GM13977 (cell line): ENCODE results near the gene STX1B.

Experiments
- DNase-seq: peaks from one replicate; pipeline ENCODE4 v3.0.0; 2012; ENCODE audit warnings: low spot score
- CTCF ChIP-seq: IDR thresholded peaks from 2 replicates; pipeline ENCODE4 v1.5.1; 2012; ENCODE audit warnings: mild to moderate bottlenecking, control low read depth; ENCODE audit not compliant: insufficient read depth; ENCODE audit errors: extremely low read depth, missing control alignments
- in situ Hi-C: fragments of 300-500 bp; cut with MboI; formaldehyde crosslinking; loops from one replicate; pipeline ENCODE4 v1.12.0; 2022; ENCODE audit warnings: low sequenced_read_pairs, low pct_unique_long_range_greater_than_20kb, mixed read lengths, inconsistent platforms; ENCODE audit not compliant: unreplicated experiment

STX1B gene

GRCh38 chr16:31010585-31011325 lies at the start of gene STX1B:
Gene STX1B, minus strand, starts transcription at chr16:31010638. Its CDS starts 242 bp downstream, at chr16:31010396.
- DNase-seq: no peak
- TF ChIP-seq CTCF: no peak
- in situ Hi-C loops: no loop called here

GRCh38 chr16:31055613-31056012 lies 45.2 kb upstream of the STX1B start:
- DNase-seq: no peak
- TF ChIP-seq CTCF: no peak
- in situ Hi-C loops: no loop called here

GRCh38 chr16:31052114-31052513 lies 41.7 kb upstream of the STX1B start:
- in situ Hi-C loops: no loop called here
- no peak for DNase-seq
- TF ChIP-seq CTCF: no peak

GRCh38 chr16:31050280-31051030 lies 40.0 kb upstream of the STX1B start:
- in situ Hi-C loops: no loop called here
- no peak for TF ChIP-seq CTCF
- DNase-seq: no peak

- no peak for TF ChIP-seq CTCF
- in situ Hi-C loops: no loop called here
- DNase-seq: no peak
These were observed 33.6 kb upstream of the STX1B start for GRCh38 chr16:31043898-31044481.

- in situ Hi-C loops: no loop called here
- DNase-seq: no peak
- no peak for TF ChIP-seq CTCF
These were observed 32.9 kb upstream of the STX1B start for GRCh38 chr16:31043352-31043751.
